Measurements from ENCODE around the gene ATG7. TPM values are rescaled to one million over a fixed set of nuclear protein-coding genes. Genes with fewer than 3 reads are reported as not detected.

Gene ATG7
- total RNA-seq = 110 and 137 TPM in 2 replicates

GRCh38 chr3:11271986-11272904, at the start of gene ATG7:
ATG7 (plus strand) TSS chr3:11272397; CDS start chr3:11298696, 26,299 bp downstream.

Other genes with a start within 250 kb of the ATG7 start
- 17.2 and 35.6 TPM in 2 replicates for gene HRH1, start 117.9 kb upstream of the ATG7 start, total RNA-seq